ENCODE results near the gene SPANXN1.
"Not testable (repeated sequence)": the region's sequence is repeated elsewhere in the genome, so short reads cannot be mapped to it uniquely, and the experiment has no call there.

The SPANXN1 gene, protein sequence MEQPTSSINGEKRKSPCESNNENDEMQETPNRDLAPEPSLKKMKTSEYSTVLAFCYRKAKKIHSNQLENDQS

DNA sequence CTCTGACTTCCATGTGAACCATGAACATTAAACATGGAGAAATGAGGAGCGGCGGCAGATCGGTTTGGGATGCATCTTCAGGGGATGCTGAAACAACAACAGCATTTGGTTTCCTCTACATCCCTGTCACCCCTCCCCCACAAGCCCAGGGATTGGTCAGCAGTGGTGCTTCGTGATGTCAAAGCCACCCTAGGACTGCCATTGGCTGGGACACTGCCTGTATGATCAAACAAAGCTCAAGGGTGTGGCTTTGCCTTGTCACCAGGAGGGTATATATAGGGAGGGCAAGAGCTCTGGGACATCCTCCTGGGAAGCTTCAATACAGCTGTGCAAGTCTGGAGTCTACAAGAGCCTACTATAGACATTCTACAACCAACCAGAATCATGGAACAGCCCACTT is at the start of gene SPANXN1:
SPANXN1 (plus strand) TSS at position 301 of the 400 bp plus-strand sequence; CDS start at position 385, 84 bp downstream.
- not testable (repeated sequence) for H3K27ac ChIP-seq

DNA sequence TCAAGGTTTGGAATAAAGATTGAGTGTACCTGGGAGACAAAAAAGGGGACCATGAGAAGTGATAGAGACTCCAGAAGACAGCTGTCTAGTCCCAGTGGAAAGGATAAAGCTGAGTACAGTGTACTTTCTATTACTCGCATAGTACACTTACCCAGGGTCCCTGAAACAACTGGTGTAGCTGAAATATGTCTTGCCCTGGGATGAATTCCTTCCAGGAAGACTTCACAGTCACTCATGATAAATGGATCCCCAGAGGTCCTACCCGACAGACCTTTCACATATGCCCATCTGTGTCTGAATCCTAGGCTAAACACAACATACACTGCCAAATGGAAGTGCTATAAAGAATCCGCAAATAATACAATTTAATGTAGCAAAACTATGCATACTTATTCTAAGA is 48.2 kb upstream of the SPANXN1 start:
- H3K27ac ChIP-seq: no peak overlapping the region
- TF ChIP-seq, protein P1, sequence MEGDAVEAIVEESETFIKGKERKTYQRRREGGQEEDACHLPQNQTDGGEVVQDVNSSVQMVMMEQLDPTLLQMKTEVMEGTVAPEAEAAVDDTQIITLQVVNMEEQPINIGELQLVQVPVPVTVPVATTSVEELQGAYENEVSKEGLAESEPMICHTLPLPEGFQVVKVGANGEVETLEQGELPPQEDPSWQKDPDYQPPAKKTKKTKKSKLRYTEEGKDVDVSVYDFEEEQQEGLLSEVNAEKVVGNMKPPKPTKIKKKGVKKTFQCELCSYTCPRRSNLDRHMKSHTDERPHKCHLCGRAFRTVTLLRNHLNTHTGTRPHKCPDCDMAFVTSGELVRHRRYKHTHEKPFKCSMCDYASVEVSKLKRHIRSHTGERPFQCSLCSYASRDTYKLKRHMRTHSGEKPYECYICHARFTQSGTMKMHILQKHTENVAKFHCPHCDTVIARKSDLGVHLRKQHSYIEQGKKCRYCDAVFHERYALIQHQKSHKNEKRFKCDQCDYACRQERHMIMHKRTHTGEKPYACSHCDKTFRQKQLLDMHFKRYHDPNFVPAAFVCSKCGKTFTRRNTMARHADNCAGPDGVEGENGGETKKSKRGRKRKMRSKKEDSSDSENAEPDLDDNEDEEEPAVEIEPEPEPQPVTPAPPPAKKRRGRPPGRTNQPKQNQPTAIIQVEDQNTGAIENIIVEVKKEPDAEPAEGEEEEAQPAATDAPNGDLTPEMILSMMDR (IDR thresholded peaks at IDR 0.05): no peak
- no peak for TF ChIP-seq ZFX (IDR thresholded peaks at IDR 0.05; ENCODE audit: borderline replicate concordance)

DNA sequence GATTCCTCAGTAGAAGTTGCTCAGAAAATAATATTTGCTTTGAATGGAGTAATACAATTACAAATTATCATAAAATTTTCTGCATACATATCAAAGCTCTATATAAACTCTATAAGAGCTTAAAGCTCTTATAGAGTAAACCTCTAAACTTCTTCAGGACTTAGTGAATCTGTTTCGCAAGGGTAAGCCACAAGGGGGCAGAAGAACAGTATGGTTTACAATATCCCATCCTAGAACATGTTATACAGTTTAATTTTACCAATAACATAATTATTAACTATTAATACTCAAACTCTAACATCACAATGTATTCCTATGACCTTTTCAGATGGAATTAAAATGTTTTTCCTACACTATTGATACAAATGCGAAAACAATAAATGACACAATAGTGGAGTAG is 33.8 kb upstream of the SPANXN1 start:
- TF ChIP-seq ZFX (IDR thresholded peaks at IDR 0.05; ENCODE audit: borderline replicate concordance): no peak
- TF ChIP-seq, protein P1 (IDR thresholded peaks at IDR 0.05): peak; percentile 64
- H3K27ac ChIP-seq: no peak overlapping the region

DNA sequence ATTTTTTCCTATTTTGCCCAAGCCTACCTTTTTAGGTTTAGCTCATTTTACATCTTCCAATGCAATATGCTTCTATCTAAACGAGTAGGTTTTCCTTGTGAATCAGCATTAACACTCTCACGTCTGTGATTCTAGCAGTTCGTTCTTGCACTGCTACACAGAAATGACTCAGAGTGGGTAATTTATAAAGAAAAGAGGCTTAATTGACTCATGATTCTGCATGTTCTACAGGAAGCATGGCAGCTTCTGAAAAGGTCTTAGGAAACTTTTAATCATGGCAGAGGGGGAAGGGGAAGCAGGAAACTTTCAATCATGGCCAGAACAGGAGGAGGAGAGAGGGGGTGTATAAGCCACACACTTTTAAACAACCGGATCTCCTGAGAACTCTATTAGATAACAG is 44.9 kb downstream of the SPANXN1 start:
- TF ChIP-seq, protein P1 (IDR thresholded peaks at IDR 0.05): no peak
- no peak for TF ChIP-seq ZFX (IDR thresholded peaks at IDR 0.05; ENCODE audit: borderline replicate concordance)
- H3K27ac ChIP-seq: no peak overlapping the region

Measured in 22Rv1 (cell line).